HG03097 (cell line): Measurements from ENCODE around the gene C12orf75.
"Not testable (repeated sequence)": the region's sequence is repeated elsewhere in the genome, so short reads cannot be mapped to it uniquely, and the experiment has no call there.

Source experiments
- ATAC-seq: cut with Tn5 transposase; IDR thresholded peaks from one replicate; pipeline ENCODE4 v1.9.1; 2021; ENCODE audit not compliant: unreplicated experiment, low FRiP score

C12orf75 gene

DNA sequence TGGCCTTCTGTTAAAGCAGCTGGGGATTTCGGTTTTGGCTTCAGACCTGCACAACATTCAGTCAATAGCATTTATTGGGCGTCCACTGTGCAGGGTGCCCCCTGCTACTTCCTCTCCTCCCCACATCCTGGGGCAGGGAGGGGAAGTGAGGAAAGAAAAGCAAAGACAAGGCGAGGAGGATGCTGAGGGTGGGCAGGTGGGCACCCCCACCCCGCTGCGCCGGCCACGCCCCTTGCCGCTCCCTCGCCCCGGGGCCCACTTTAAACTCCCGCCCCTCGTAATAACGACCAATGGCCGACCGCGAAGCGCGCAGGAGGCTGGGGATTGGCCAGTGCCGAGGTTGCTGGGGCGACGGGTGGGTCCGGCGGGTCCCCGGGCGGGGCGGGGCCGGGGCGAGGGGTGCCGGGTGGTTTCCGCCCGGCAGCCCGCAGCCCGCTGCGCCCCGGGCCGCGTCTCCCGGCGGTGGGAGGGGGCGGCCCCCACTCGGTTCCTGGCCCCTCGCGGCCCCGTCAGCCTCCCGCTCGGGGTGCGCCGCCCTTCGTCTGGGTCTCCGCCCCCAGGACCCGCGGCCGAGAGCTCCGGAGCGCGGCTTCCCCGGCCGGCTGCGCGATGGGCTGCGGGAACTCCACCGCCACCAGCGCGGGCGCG, at the start of gene C12orf75:
TSS of gene C12orf75 (plus strand) at position 409 of the 648 bp plus-strand sequence. CDS start at position 610, 201 bp downstream.
- peak; percentile 77 for ATAC-seq

DNA sequence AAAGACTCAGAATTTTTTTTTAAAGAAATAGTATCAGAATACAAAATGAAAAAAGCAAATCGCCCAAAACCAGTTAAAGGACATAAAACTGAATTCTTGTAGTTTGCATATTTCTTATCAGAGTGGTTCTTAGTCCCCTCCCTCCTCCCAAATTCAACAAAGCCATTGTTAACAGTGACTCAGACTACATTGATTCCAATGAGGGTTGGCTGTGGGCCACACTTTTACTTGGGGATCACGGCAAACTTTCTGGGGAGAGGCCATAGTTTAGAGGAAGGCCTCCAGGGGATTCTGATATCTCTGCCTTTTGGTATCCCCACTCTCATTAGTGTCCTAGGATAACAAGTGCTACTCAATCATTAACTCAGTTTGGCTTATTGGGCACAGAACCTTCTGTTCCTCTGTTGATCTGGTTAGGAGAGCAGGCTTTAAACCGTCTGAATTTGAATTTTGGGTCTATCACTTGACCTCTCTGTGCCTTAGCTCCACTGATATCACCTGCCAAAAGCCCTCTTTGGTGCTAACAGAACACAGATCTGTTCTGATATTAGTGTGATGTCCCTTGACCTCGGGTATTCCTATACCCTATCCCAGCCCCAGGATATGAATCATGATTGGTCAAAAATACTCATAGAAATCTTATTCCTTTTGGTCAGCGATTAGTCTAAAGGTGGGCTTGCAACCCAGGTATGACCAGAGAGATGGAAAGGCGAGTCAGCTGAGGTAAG, 49.4 kb upstream of the C12orf75 start:
- no peak for ATAC-seq

GRCh38 chr12:105281694-105282049, 48.8 kb upstream of the C12orf75 start:
- ATAC-seq = no peak

DNA sequence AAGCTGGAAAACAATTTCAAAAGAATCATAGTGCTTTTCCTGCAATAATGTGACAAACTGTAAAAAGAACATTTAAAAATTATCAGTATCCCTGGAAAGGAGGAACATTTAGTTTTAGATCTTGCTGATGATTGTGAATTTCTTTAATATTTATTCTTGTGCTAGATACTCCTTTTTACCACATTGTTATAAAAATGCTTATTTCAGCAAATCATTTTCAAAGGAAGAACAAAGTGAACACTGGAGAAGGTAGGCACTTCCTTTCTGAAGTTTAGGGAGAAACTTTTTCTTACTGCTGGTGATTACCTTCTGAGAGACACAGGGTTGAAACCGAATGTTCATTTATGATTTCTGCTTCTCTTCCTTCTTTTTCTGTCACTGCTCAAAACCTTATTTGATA, 45.1 kb upstream of the C12orf75 start:
- no peak for ATAC-seq

- no peak for ATAC-seq
Measured at GRCh38 chr12:105287408-105287807, 43.1 kb upstream of the C12orf75 start.

DNA sequence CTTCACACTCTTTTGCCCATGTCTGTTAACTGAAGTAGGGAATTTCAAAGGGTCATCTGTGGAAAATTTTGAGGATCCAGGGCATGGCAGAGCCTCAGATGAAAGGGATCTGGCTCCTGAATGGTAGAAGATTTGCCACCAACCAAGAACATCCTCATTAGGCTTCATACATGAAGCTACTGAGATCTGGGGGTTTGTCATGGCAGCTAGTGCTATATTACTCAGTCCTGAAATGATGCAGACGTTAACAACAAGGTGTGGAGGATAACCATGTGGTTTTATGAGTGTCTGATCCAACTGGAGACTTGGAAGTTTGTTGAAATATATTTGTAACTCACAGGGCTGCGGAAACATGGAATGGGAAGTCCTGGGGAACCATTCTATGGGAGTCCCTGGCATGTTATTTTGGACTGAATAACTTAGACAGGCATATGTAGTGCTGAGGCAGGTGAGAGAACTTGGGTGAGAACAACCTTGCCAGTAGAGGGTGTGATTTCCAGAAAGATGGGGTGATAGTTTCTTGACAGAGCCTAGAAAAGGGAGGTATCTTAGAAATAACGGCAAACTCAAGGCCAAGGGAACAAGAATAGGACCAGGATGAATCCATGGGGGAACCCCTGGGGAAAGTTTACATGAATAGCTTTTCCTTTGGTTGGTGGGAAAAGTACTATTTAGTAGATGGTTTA, 42.0 kb upstream of the C12orf75 start:
- ATAC-seq = no peak

- ATAC-seq = no peak
Measured at GRCh38 chr12:105289114-105289904, 41.2 kb upstream of the C12orf75 start.

DNA sequence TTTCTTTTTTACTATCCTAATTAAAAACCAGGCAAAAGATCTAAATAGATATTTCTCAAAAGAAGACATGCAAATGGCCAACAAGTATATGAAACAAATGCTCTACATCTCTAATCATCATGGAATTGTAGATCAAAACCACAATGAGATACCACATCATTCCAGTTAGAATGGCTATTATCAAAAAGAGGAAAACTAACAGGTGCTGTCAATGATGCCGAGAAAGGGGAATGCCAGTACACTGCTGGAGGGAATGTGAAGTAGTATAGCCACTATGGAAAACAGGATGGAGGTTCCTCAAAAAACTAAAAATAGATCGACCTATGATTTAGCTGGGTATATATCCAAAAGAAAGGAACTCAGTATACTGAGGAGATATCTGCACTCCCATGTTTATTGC, 39.0 kb upstream of the C12orf75 start:
- ATAC-seq = no peak

DNA sequence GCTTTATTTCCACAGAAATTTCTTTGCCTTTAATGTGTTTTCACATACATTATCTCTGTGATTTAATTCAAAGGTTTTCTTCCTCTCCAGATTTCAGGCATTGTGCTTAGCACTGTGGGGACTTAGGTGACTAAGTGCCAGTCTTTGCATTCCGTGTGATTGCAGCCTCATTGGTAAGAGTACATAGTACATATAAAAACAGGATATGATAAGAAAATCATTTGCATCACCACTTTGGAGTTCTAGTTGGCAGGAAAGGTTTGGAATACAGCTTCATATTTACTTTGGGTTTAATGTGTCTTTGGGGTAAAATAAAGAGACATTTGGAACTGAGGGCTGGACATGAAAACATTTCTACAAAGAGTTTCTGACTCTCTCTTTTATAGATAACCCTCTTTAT, 37.8 kb upstream of the C12orf75 start:
- ATAC-seq = no peak

DNA sequence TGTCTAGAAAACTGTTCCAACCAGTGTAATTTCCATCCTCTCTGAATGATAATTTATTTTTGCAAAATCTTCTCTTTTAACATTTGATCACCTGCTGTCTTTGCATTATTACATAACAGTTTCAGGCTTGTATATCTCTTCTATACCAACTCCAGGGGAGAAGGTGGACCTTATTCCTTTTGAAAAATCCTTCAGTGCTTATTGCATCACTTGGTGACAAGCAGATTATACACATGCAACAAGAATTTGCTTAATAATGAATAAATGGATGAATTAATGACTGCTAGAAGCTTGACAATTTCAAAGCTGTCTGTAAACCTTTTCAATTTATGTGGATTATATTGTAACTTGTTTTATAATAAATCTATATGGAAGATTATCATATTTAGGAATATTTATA, 37.3 kb upstream of the C12orf75 start:
- no peak for ATAC-seq

- no peak for ATAC-seq
Measured at GRCh38 chr12:105294161-105294560, 36.3 kb upstream of the C12orf75 start.

DNA sequence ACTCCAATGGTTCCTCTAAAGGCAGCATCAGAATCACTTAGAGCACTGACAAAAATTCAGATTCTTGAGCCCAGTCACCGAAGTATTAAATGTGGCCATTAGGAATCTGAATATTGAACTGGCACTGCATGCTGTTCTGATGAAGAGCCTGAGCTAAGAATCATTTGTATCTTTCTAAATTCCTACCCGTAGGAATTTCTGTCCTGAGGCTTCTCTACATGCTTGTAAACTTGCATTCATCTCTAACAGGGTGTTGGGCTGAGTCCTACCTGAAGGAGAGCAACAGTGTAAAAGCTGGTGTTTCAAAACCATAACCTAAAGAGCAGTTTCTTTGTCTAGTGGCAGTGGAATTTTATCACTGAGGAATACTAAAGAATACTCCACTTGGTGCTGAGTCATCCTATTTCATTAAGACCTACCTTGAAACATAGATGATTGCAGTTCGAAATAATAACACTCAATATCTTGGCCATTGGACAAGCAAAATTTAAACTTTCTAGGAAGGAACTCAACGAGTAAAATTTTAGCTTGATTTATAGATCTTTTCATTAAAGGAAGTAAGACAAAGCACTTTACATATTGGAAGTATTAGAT, 35.5 kb upstream of the C12orf75 start:
- ATAC-seq = no peak

- ATAC-seq = no peak
Measured at GRCh38 chr12:105296116-105297089, 34.1 kb upstream of the C12orf75 start.

DNA sequence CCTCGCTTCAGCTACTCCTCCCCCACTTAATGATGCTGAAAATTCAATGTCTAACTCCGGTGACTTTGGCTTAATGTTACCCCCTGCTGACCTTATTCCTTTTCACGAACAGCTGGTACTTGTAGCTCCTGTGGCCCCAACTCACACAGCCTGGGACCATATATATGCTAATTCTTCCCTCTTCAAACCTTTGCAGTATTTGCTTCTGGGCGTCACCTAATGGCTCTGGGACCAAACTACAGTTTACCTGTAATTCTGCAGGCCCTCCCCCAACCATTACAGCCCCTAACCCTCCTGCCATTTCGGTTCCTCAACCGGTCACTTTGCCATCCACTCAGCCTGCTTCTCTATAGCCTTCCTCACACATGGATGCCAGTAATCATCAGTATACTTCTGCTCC, 29.6 kb upstream of the C12orf75 start:
- ATAC-seq = no peak

GRCh38 chr12:105301696-105302095, 28.8 kb upstream of the C12orf75 start:
- no peak for ATAC-seq

DNA sequence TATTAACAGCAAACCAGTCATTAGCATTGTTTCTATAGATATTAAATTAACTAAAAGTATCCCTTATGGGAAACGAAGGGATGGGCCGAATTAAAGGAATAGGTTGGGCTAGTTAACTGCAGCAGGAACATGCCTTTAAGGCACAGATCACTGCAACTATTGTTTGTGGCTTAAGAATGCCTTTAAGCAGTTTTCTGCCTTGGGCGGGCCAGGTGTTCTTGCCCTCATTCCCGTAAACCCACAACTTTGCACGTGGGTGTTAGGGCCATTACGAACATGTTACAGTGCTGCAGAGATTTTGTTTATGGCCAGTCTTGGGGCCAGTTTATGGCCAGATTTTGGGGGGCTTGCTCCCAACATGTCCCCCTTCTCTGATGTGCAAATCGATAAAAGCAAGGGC, 27.5 kb upstream of the C12orf75 start:
- not testable (repeated sequence) for ATAC-seq

DNA sequence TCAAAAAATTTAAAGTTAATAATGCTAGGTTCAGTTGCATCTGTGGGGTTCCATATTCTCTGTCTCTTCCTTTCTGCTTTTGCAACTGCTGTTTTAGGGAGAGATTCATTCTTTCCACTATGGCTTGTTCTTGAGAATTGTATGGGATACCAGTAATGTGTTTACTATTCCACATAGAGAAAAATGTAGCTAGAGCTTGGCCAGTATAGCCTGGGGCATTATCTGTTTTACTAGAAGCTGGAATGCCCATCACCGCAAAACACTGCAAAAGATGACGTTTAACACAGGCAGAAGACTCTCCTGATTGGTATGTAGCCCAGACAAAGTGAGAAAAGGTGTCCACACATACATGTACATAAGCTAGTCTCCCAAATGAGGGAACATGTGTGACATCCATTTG, 25.9 kb upstream of the C12orf75 start:
- not testable (repeated sequence) for ATAC-seq

- not testable (repeated sequence) for ATAC-seq
Measured at GRCh38 chr12:105307601-105308314, 22.7 kb upstream of the C12orf75 start.

DNA sequence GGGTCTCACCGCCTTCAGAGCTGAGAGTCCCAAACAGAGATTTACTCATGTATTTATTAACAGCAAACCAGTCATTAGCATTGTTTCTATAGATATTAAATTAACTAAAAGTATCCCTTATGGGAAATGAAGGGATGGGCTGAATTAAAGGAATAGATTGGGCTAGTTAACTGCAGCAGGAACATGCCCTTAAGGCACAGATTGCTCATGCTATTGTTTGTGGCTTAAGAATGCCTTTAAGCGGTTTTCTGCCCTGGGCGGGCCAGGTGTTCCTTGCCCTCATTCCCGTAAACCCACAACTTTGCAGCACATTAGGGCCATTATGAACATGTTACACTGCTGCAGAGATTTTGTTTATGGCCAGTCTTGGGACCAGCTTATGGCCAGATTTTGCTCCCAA, 21.7 kb upstream of the C12orf75 start:
- not testable (repeated sequence) for ATAC-seq
